ENCODE data around the gene DNAJB1. TPM values are rescaled to one million over a fixed set of nuclear protein-coding genes. Genes with fewer than 3 reads are reported as not detected.

Gene DNAJB1
- total and polyA plus RNA-seq, 2 of the 13 experiments (the other 11 are each of a cell fraction or from before 2014, with no cell fraction given), result 87.5 to 97.3 TPM

- TF ChIP-seq ZNF333 (CRISPR knock-in tag; IDR thresholded peaks at IDR 0.05; ENCODE audit: borderline replicate concordance), result peak; percentile 66; the same call in 1 of the 2 replicates
- TF ChIP-seq ZNF343 (CRISPR knock-in tag; IDR thresholded peaks at IDR 0.05), result 0 out of 2 replicates have a peak, but pooled peaks have one; percentile 23
- no peak for TF ChIP-seq JUNB (CRISPR knock-in tag; IDR thresholded peaks at IDR 0.05; ENCODE audit: borderline replicate concordance)
- TF ChIP-seq ZNF704 (CRISPR knock-in tag; IDR thresholded peaks at IDR 0.05; ENCODE audit: borderline replicate concordance), result 0 out of 2 replicates have a peak, but pooled peaks have one; percentile 90
- TF ChIP-seq RFX5 (IDR thresholded peaks at IDR 0.05; ENCODE audit: low read depth, low read length), result peak; percentile 59; the same call in 1 of the 2 replicates
- TF ChIP-seq MYPOP (CRISPR knock-in tag; IDR thresholded peaks at IDR 0.05), result peak; percentile 100
- TF ChIP-seq ZNF362 (CRISPR knock-in tag; IDR thresholded peaks at IDR 0.05; ENCODE audit: borderline replicate concordance), result peak; percentile 10; the same call in 1 of the 2 replicates
- peak; percentile 57; the same call in 1 of the 2 replicates for TF ChIP-seq MEIS1 (CRISPR knock-in tag; IDR thresholded peaks at IDR 0.05; ENCODE audit: borderline replicate concordance)
- TF ChIP-seq HMGXB3 (CRISPR knock-in tag; IDR thresholded peaks at IDR 0.05; ENCODE audit: borderline replicate concordance), result peak; percentile 10; the same call in 1 of the 2 replicates
- no peak for TF ChIP-seq NR2C2 (CRISPR knock-in tag; IDR thresholded peaks at IDR 0.05; ENCODE audit: borderline replicate concordance)
- peak; percentile 33; the same call in 1 of the 2 replicates for TF ChIP-seq GMEB2 (CRISPR knock-in tag; IDR thresholded peaks at IDR 0.05; ENCODE audit: low read depth)
- no peak for TF ChIP-seq ZNF281 (CRISPR knock-in tag; IDR thresholded peaks at IDR 0.05; ENCODE audit: borderline replicate concordance)
Observed at GRCh38 chr19:14529254-14530004, 11.2 kb upstream of the DNAJB1 start, which contains the start of gene TECR (continued).
